HepG2 (cell line): ENCODE measurements around the gene CAMK4. TPM values are rescaled to one million over a fixed set of nuclear protein-coding genes. Genes with fewer than 3 reads are reported as not detected.

Experiments
- ATAC-seq: fragments of 200-7000 bp; cut with Tn5 transposase; 3 replicates; pipeline ENCODE4 v1.9.1; 2020; ENCODE audit warnings: mild to moderate bottlenecking, moderate library complexity
- Bru-seq: library from RNA; stranded (reverse); fragments of 400-500 nt; gene quantifications from one replicate; lab custom pipeline; 2021; lab: Mats Ljungman, UMichigan
- BruChase-seq, 2 experiments: library from RNA; stranded (reverse); fragments of 400-500 nt; gene quantifications; one replicate each; lab custom pipeline; 2021; lab: Mats Ljungman, UMichigan
- BruUV-seq: library from RNA; stranded (reverse); fragments of 400-500 nt; replicated peaks from 2 replicates; lab custom pipeline; 2021; lab: Mats Ljungman, UMichigan
- CTCF ChIA-PET: fragments of 300-600 bp; formaldehyde crosslinking; extraction: SDS; loops from one replicate; lab custom pipeline; 2021; ENCODE audit warnings: low total read pairs, inconsistent platforms, low intra/inter-chr PET ratio; lab: Yijun Ruan, JAX
- POLR2A ChIA-PET: fragments of 350-600 bp; sonication (Branson Sonifier 250); formaldehyde crosslinking; loops from one replicate; lab custom pipeline; 2020; ENCODE audit warnings: antibody characterized with exemption, inconsistent platforms; lab: Yijun Ruan, JAX
- DNase-seq: peaks from one replicate; pipeline ENCODE4 v3.0.0-alpha.2; 2015; ENCODE audit warnings: low spot score
- FAIRE-seq: peaks from 3 replicates; lab custom pipeline; 2011; peaks lifted over from hg19 to GRCh38; lab: Jason Lieb, UNC
- H2AFZ ChIP-seq: one replicate; pipeline ENCODE4 v1.6.1; 2011; ENCODE audit warnings: low read length, inconsistent platforms
- H3K27ac ChIP-seq: fragments of 300-600 bp; 3 replicates; pipeline ENCODE4 v1.8.0; 2011; ENCODE audit warnings: mixed run types, mild to moderate bottlenecking, mixed read lengths, low read length, inconsistent platforms; ENCODE audit not compliant: insufficient read depth; ENCODE audit errors: extremely low read length
- H3K27me3 ChIP-seq, 2 experiments: fragments of 200-600 bp in 1 of 2; 2 replicates in 1 of 2; 3 replicates in 1 of 2; pipeline versions ENCODE4 v1.6.0 to v1.8.0; 2011; ENCODE audit warnings: low read length in 2 of 2, mild to moderate bottlenecking in 2 of 2, moderate library complexity in 2 of 2, inconsistent platforms in 1 of 2; ENCODE audit not compliant: insufficient read depth in 2 of 2, control insufficient read depth in 1 of 2
- H3K36me3 ChIP-seq, 2 experiments: fragments of 200-600 bp in 1 of 2; replicated peaks in 1 of 2; 2 replicates in 1 of 2; 3 replicates in 1 of 2; pipeline versions ENCODE4 v1.5.1 to v1.8.0; 2011; ENCODE audit warnings: low read length in 2 of 2, inconsistent platforms in 1 of 2; ENCODE audit not compliant: insufficient read depth in 2 of 2, control insufficient read depth in 1 of 2
- H3K4me1 ChIP-seq: 2 replicates; pipeline ENCODE4 v1.5.1; 2012; ENCODE audit warnings: low read length, inconsistent platforms; ENCODE audit not compliant: insufficient read depth
- H3K4me2 ChIP-seq: 2 replicates; pipeline ENCODE4 v1.6.0; 2011; ENCODE audit warnings: low read depth, low read length, inconsistent platforms
- H3K4me3 ChIP-seq, 3 experiments: fragments of 200-600 bp in 1 of 3; sonication (generic), shearing (Covaris generic) in 1 of 3; replicated peaks in 1 of 3; 2 replicates each; pipeline ENCODE4 v1.5.1; 2011 to 2016; ENCODE audit warnings: low read length in 3 of 3, inconsistent platforms in 2 of 3, low read depth in 2 of 3, mild to moderate bottlenecking in 2 of 3, control low read depth in 1 of 3, mixed read lengths in 1 of 3; ENCODE audit not compliant: insufficient read depth in 1 of 3
- H3K79me2 ChIP-seq: one replicate; pipeline ENCODE4 v1.6.1; 2011; ENCODE audit warnings: low read length, inconsistent platforms; ENCODE audit not compliant: insufficient read depth
- H3K9ac ChIP-seq: 2 replicates; pipeline ENCODE4 v1.6.0; 2011; ENCODE audit warnings: mild to moderate bottlenecking, low read depth, low read length, inconsistent platforms; ENCODE audit not compliant: insufficient read depth
- H3K9me3 ChIP-seq: 2 replicates; pipeline ENCODE4 v1.5.1; 2012; ENCODE audit warnings: mild to moderate bottlenecking, low read length
- H4K20me1 ChIP-seq: 2 replicates; pipeline ENCODE4 v1.6.0; 2011; ENCODE audit warnings: inconsistent platforms, mild to moderate bottlenecking, low read length, moderate library complexity; ENCODE audit not compliant: insufficient read depth
- CAMTA2 ChIP-seq: sonication (generic); formaldehyde crosslinking; IDR thresholded peaks from 2 replicates; pipeline ENCODE4 v1.4.0; 2020; ENCODE audit warnings: mild to moderate bottlenecking, missing genetic modification reagents, borderline replicate concordance
- CTCF ChIP-seq: sonication (generic); formaldehyde crosslinking; IDR thresholded peaks from 2 replicates; pipeline ENCODE4 v1.5.0; 2020; ENCODE audit warnings: mild to moderate bottlenecking, missing genetic modification reagents, moderate library complexity
- HNRNPK ChIP-seq: fragments of 200-400 bp; formaldehyde crosslinking; IDR thresholded peaks from 2 replicates; pipeline ENCODE4 v1.6.1; 2018; ENCODE audit warnings: low read length, low read depth, moderate library complexity, mild to moderate bottlenecking; ENCODE audit not compliant: poor library complexity, severe bottlenecking
- MAX ChIP-seq: IDR thresholded peaks from 2 replicates; pipeline ENCODE4 v1.6.1; 2012; ENCODE audit warnings: inconsistent platforms
- TBP ChIP-seq: sonication (generic); formaldehyde crosslinking; IDR thresholded peaks from 2 replicates; pipeline ENCODE4 v1.5.0; 2020; ENCODE audit warnings: missing genetic modification reagents
- ZNF138 ChIP-seq: sonication (generic); formaldehyde crosslinking; IDR thresholded peaks from 2 replicates; pipeline ENCODE4 v1.5.0; 2020; ENCODE audit warnings: mild to moderate bottlenecking, low read depth, missing genetic modification reagents
- ZNF232 ChIP-seq: sonication (generic); formaldehyde crosslinking; IDR thresholded peaks from 2 replicates; pipeline ENCODE4 v1.4.0; 2020; ENCODE audit warnings: missing genetic modification reagents, borderline replicate concordance
- ZNF263 ChIP-seq: sonication (generic); formaldehyde crosslinking; IDR thresholded peaks from 2 replicates; pipeline ENCODE4 v1.4.0; 2020; ENCODE audit warnings: missing genetic modification reagents
- ZNF446 ChIP-seq: sonication (generic); formaldehyde crosslinking; IDR thresholded peaks from 2 replicates; pipeline ENCODE4 v1.5.0; 2020; ENCODE audit warnings: mild to moderate bottlenecking, missing genetic modification reagents
- ZNF574 ChIP-seq: sonication (generic); formaldehyde crosslinking; IDR thresholded peaks from 2 replicates; pipeline ENCODE4 v1.4.0; 2020; ENCODE audit warnings: missing genetic modification reagents
- ZNF777 ChIP-seq: sonication (generic); formaldehyde crosslinking; IDR thresholded peaks from 2 replicates; pipeline ENCODE4 v1.4.0; 2020; ENCODE audit warnings: missing genetic modification reagents
- ZSCAN21 ChIP-seq: sonication (generic); formaldehyde crosslinking; IDR thresholded peaks from 2 replicates; pipeline ENCODE4 v1.8.0; 2022; ENCODE audit warnings: mild to moderate bottlenecking, missing genetic modification reagents, moderate library complexity, borderline replicate concordance
- WGBS: methylation state at CpG from one replicate; pipeline ENCODE4 v1.1.6; 2017; ENCODE audit warnings: low lambda C conversion rate; 5-methylcytosine and 5-hydroxymethylcytosine counted together
- in situ Hi-C: cut with HindIII; loops from 2 replicates; pipeline ENCODE4 v1.10.0; 2017; ENCODE audit warnings: low pct_unique_long_range_greater_than_20kb; ENCODE audit not compliant: extremely low pct_ligation_motif_present
- intact Hi-C: fragments of 100-400 bp; cut with micrococcal nuclease; formaldehyde crosslinking; loops from one replicate; pipeline ENCODE4 v1.10.0; 2022; ENCODE audit not compliant: unreplicated experiment
- long read RNA-seq, 2 experiments: library from RNA in 1 of 2; library from polyadenylated mRNA in 1 of 2; stranded (forward) in 1 of 2; unstranded in 1 of 2; transcript quantifications; one replicate each; pipeline ENCODE4 v2.0.0, GENCODE V29; 2019 to 2022
- polyA minus RNA-seq, 3 experiments: library from RNA; depleted of rRNA, polyadenylated mRNA; stranded (reverse); fragments of >200 nt; gene quantifications; 2 replicates each; pipeline ENCODE4 v1.2.3, GENCODE V29; 2011; ENCODE audit warnings: low replicate concordance in 1 of 3
- polyA plus RNA-seq, 8 experiments: library from polyadenylated mRNA; depleted of rRNA in 3 of 8; stranded (reverse) in 7 of 8; unstranded in 1 of 8; fragments of >200 nt; fragmentation: Illumina TruSeq in 4 of 8; extraction: Trizol in 4 of 8; gene quantifications; 2 replicates each; pipeline versions ENCODE4 v1.2.1 to v1.2.3, GENCODE V29; 2011 to 2016; ENCODE audit warnings: low read depth in 4 of 8, missing spikeins in 1 of 8, mixed read lengths in 1 of 8; ENCODE audit not compliant: insufficient read depth in 1 of 8
- total RNA-seq, 5 experiments: library from RNA; depleted of rRNA; stranded (reverse); fragments of >200 nt; fragmentation: Illumina TruSeq; extraction: Trizol; gene quantifications; 2 replicates each; pipeline ENCODE4 v1.2.3, GENCODE V29; 2016; ENCODE audit warnings: low read depth in 1 of 5

CAMK4 gene
- total RNA-seq (2016; rRNA removed; fragmentation: Illumina TruSeq; extraction: Trizol) (not detected in 2 replicates), polyA plus RNA-seq (2011; rRNA removed) (not detected in 2 replicates), polyA minus RNA-seq (2011; rRNA and poly(A)+ RNA removed; ENCODE audit: low replicate concordance) (not detected in 2 replicates), Bru-seq, nascent RNA (percentile 9 among the genes with signal in this experiment), BruChase-seq, experiment 1, labeled RNA remaining after a 6-hour chase (percentile 10 among the genes with signal in this experiment), BruChase-seq, experiment 2, labeled RNA remaining after a 2-hour chase (percentile 14 among the genes with signal in this experiment)
- not detected in 2 replicates for total RNA-seq (2016; cell fraction: cytosol; rRNA removed; fragmentation: Illumina TruSeq; extraction: Trizol; ENCODE audit: low read depth)
- total RNA-seq (2016; cell fraction: insoluble cytoplasmic fraction; rRNA removed; fragmentation: Illumina TruSeq; extraction: Trizol): not detected in 2 replicates
- total RNA-seq (2016; cell fraction: membrane; rRNA removed; fragmentation: Illumina TruSeq; extraction: Trizol): not detected in 2 replicates
- not detected in 2 replicates for total RNA-seq (2016; cell fraction: nucleus; rRNA removed; fragmentation: Illumina TruSeq; extraction: Trizol)
- not detected in 2 replicates for polyA plus RNA-seq (2011; cell fraction: cytosol; rRNA removed)
- polyA plus RNA-seq (2011; cell fraction: nucleus; rRNA removed): not detected in 2 replicates
- polyA plus RNA-seq (2012): 0.03 and 0.04 TPM in 2 replicates
- not detected in 2 replicates for polyA plus RNA-seq (2016; cell fraction: cytosol; fragmentation: Illumina TruSeq; extraction: Trizol; ENCODE audit: low read depth)
- polyA plus RNA-seq (2016; cell fraction: insoluble cytoplasmic fraction; fragmentation: Illumina TruSeq; extraction: Trizol; ENCODE audit: low read depth): not detected in 2 replicates
- not detected in 2 replicates for polyA plus RNA-seq (2016; cell fraction: membrane; fragmentation: Illumina TruSeq; extraction: Trizol; ENCODE audit: low read depth)
- not detected in 2 replicates for polyA plus RNA-seq (2016; cell fraction: nucleus; fragmentation: Illumina TruSeq; extraction: Trizol; ENCODE audit: insufficient read depth, low read depth)
- polyA minus RNA-seq (2011; cell fraction: cytosol; rRNA and poly(A)+ RNA removed): not detected in 2 replicates
- polyA minus RNA-seq (2011; cell fraction: nucleus; rRNA and poly(A)+ RNA removed): under 0.01 TPM in 1 of 2 replicates, not detected in the other
- long read RNA-seq, experiment 1: 0 reads
- long read RNA-seq, experiment 2: 0 reads

- no peaks in the 10 kb centered on the region for H3K79me2 ChIP-seq
- ChIA-PET CTCF (no interaction called here), POLR2A (no interaction called here)
- peak within 1 kb of the TSS; percentile 30 to 60 (median 34); a peak in 5 of 6 replicates for H3K4me3 ChIP-seq
- in situ Hi-C loops (no loop called here), intact Hi-C loops (no loop called here)
- FAIRE-seq (no peak), ATAC-seq (peak; percentile 86), DNase-seq (peak; percentile 2)
- peak within 1 kb of the TSS; percentile 65 for H3K4me2 ChIP-seq
- peaks cover 5% of the 10 kb centered on the region; the same call in 1 of the 2 replicates for H3K4me1 ChIP-seq
- BruUV-seq: no TSS peak
- no peaks in the 10 kb centered on the region for H4K20me1 ChIP-seq
- H3K27ac ChIP-seq: no peak within 1 kb of the TSS
- H3K9ac ChIP-seq: no peak within 1 kb of the TSS
- WGBS: 6% methylated on average over 13 of the region's 89 CpGs
- H3K27me3 ChIP-seq: peaks cover 1 to 33% of the 10 kb centered on the region in 2 experiments; a peak in 3 of 5 replicates
- no peaks in the 10 kb centered on the region for H3K9me3 ChIP-seq
- no peaks in the 10 kb centered on the region for H3K36me3 ChIP-seq
- no peak within 1 kb of the TSS for H2AFZ ChIP-seq
- peak; percentile 14; the same call in 1 of the 2 replicates for TF ChIP-seq ZNF263 (CRISPR knock-in tag)
- no peak for TF ChIP-seq CAMTA2 (CRISPR knock-in tag)
- TF ChIP-seq ZNF232: no peak
- TF ChIP-seq ZNF138 (CRISPR knock-in tag): no peak
- TF ChIP-seq ZSCAN21 (CRISPR knock-in tag): no peak
- no peak for TF ChIP-seq TBP (CRISPR knock-in tag)
- TF ChIP-seq ZNF574 (CRISPR knock-in tag): 0 out of 2 replicates have a peak, but pooled peaks have one; percentile 21
- peak; percentile 55; the same call in 1 of the 2 replicates for TF ChIP-seq ZNF777
- peak; percentile 22; the same call in 1 of the 2 replicates for TF ChIP-seq MAX
- peak; percentile 39 for TF ChIP-seq HNRNPK
- TF ChIP-seq CTCF (CRISPR knock-in tag): peak; percentile 14; the same call in 1 of the 2 replicates
- 0 out of 2 replicates have a peak, but pooled peaks have one; percentile 59 for TF ChIP-seq ZNF446 (CRISPR knock-in tag)
Measured at GRCh38 chr5:111223787-111224560, at the start of gene CAMK4. Gene CAMK4 (plus strand): TSS chr5:111224384. CDS start chr5:111224484, 100 bp downstream.
